IgD-negative memory B cell (primary cell): ENCODE data around the gene IRF4. TPM values are rescaled to one million over a fixed set of nuclear protein-coding genes. Genes with fewer than 3 reads are reported as not detected.

Source experiments
- H3K27ac Mint-ChIP-seq, 3 donors: one replicate each; pipeline ENCODE4 v1.8.0; 2020 to 2022; ENCODE audit warnings: mild to moderate bottlenecking in 3 of 3, mixed read lengths in 3 of 3, moderate library complexity in 1 of 3
- H3K27me3 Mint-ChIP-seq: one replicate; pipeline ENCODE4 v1.8.0; 2021; ENCODE audit warnings: mixed read lengths
- H3K36me3 Mint-ChIP-seq: one replicate; pipeline ENCODE4 v1.8.0; 2020; ENCODE audit warnings: mild to moderate bottlenecking, mixed read lengths
- H3K4me1 Mint-ChIP-seq, 3 donors: one replicate each; pipeline ENCODE4 v1.8.0; 2020 to 2022; ENCODE audit warnings: mixed read lengths in 3 of 3, mild to moderate bottlenecking in 1 of 3
- H3K4me3 Mint-ChIP-seq, 4 donors: one replicate each; pipeline ENCODE4 v1.8.0; 2020 to 2022; ENCODE audit warnings: mild to moderate bottlenecking in 4 of 4, mixed read lengths in 4 of 4, moderate library complexity in 3 of 4
- H3K9me3 Mint-ChIP-seq, 3 donors: one replicate each; pipeline ENCODE4 v1.8.0; 2020 to 2021; ENCODE audit warnings: mixed read lengths in 3 of 3, mild to moderate bottlenecking in 1 of 3
- polyA plus RNA-seq: library from polyadenylated mRNA; unstranded; fragments of 300-500 nt; fragmentation: Illumina TruSeq; gene quantifications from one replicate; pipeline ENCODE4 v1.2.3, GENCODE V29; 2021

The IRF4 gene
- polyA plus RNA-seq: 22.9 TPM

DNA sequence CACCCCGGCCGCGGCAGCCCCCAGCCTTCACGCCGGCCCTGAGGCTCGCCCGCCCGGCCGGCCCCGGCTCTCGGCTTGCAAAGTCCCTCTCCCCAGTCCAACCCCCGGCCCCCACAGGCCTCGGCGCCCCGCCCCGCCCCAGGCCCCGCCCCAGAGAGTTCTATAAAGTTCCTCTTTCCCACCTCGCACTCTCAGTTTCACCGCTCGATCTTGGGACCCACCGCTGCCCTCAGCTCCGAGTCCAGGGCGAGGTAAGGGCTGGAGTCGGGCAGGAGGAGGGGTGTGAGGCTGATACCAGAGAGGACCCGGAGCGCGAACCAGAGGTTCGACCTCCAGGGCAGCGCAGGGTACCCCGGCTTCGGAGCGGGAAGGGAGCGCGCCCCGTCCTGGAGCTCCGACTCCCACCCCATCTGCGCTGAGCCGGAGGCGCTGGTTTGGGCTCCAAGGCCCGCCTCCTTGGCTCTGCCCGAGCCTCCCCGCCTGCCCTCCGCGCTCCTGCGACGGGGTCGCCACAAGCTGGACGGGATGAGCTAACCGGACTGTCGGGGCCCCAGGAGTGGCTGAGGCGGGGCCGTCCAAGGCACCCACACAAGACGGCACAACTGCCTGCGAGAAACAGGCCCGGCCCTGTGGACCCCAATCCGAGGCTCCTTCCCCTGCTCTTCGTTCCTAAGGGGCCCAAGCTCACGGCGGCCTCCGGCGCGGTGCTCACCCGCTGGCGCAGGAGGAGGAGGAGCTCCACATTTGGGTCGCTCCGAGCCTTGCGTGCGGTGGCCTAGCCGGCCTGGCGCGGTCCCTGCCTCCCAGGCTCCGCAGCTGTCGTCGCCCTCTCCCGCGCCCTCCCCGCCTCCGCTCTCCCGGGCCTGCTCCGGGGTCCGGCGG is at the start of gene IRF4:
IRF4 (plus strand) TSS at position 194 of the 882 bp plus-strand sequence. CDS start 1,401 bp downstream, outside the sequence.
- H3K36me3 Mint-ChIP-seq: peaks cover 6% of the 10 kb centered on the region
- peaks cover 25 to 35% (median 32%) of the 10 kb centered on the region in 3 donors for H3K4me1 Mint-ChIP-seq
- H3K27ac Mint-ChIP-seq: peak within 1 kb of the TSS; percentile 90 to 97 (median 97)
- H3K9me3 Mint-ChIP-seq: no peaks in the 10 kb centered on the region
- peak within 1 kb of the TSS; percentile 91 to 99 (median 98) for H3K4me3 Mint-ChIP-seq
- H3K27me3 Mint-ChIP-seq: no peaks in the 10 kb centered on the region

DNA sequence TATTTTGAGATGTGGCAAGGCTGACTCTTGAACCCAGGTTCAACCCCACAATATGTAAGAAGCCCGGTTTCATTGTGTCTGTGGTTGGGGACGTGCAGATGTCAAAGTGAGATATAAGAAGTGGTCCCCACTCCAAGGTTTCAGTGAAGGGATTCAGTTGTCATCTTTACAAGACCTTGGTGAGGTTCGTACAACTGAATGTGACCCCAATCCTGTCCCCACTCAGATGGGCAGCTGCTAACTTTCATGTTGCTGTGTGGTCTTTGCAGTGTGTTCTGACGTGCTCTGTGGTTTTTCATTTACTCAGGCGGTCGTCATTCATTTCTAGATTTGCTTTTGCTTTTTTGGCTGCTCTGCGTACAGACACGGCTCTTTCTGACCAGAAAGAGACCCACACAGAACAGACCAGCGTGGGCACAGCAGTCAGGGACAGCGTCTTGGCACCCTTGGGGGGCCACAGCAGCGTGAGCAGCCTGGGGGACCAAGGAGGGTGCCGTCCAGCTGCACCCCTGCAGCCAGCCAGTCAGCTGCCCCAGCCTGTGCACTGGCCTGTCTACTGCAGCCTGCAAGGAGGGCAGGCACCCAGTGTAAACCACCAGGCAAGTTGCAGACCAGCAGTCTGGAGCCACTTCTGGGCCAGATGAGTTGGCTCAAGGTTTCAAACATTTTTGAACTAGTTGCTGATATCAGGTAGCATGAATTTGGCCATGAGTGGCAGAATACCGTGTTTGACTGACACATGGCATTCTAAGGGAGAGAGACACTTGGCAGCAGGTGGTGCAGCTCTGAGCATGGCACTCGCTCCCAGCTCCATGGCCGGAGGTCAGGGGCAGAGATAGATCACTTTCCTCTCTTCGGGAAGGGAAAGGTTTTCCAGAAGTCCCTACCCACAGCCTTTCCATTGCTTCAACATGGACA is 49.4 kb upstream of the IRF4 start:
- Mint-ChIP-seq H3K4me1 (peaks cover 54 to 84% (median 55%) of the 10 kb centered on the region in 3 donors), H3K27me3 (no peaks in the 10 kb centered on the region), H3K27ac (peak overlapping the region; percentile 88 to 94 (median 94)), H3K4me3 (peak overlapping the region; percentile 41 to 86 (median 66)), H3K9me3 (no peaks in the 10 kb centered on the region), H3K36me3 (peaks cover 13% of the 10 kb centered on the region)

DNA sequence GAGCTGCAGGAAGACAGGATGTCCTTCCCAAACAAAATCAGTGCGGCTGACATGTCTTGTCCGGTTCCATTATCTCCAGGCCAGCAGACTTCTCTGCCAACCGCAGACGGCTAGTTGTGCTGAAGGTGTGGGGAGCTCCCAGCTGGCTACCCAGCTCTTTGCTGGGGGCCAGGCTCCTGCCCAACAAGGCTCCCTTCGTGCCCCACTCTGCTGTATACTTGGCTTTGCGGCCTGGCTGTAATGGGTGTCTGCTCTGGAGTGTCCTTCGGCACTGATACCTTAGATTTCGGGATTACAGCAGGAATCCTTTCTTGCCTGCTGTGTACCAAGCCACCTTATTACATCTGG is 48.7 kb upstream of the IRF4 start:
- H3K27me3 Mint-ChIP-seq: no peaks in the 10 kb centered on the region
- H3K4me3 Mint-ChIP-seq: peak overlapping the region in 1 of 4 donors; percentile 78
- peaks cover 18% of the 10 kb centered on the region for H3K36me3 Mint-ChIP-seq
- H3K4me1 Mint-ChIP-seq: peaks cover 55 to 84% (median 56%) of the 10 kb centered on the region in 3 donors
- peak overlapping the region in 1 of 3 donors; percentile 94 for H3K27ac Mint-ChIP-seq
- no peaks in the 10 kb centered on the region for H3K9me3 Mint-ChIP-seq

DNA sequence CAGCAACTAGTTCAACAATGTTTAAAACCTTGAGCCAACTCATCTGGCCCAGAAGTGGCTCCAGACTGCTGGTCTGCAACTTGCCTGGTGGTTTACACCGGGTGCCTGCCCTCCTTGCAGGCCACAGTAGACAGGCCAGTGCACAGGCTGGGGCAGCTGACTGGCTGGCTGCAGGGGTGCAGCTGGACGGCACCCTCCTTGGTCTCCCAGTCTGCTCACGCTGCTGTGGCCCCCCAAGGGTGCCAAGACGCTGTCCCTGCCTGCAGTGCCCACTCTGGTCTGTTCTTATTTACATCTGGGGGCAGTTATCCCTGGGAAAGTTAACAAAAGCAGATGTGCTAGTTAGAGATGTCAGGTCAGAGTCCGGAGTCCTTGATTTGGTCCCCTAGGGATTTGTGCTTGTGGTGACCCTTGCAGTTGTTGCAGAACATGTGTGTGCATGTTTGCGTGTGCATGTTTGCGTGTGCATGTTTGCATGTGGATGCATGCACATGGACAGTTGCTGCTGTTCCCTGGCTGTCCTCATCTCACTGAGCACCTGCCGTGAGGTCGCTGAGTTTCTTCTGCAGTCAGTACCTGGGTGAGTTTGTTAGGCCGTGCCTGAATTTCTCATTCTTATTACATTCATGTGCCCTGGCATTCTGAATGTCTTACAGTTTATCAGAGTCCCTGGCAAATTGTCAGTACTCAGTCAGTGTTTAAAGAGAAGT is 48.2 kb upstream of the IRF4 start:
- Mint-ChIP-seq H3K9me3 (no peaks in the 10 kb centered on the region), H3K36me3 (peaks cover 18% of the 10 kb centered on the region), H3K27ac (no peak overlapping the region), H3K4me1 (peaks cover 51 to 84% (median 57%) of the 10 kb centered on the region in 3 donors), H3K4me3 (no peak overlapping the region), H3K27me3 (no peaks in the 10 kb centered on the region)

DNA sequence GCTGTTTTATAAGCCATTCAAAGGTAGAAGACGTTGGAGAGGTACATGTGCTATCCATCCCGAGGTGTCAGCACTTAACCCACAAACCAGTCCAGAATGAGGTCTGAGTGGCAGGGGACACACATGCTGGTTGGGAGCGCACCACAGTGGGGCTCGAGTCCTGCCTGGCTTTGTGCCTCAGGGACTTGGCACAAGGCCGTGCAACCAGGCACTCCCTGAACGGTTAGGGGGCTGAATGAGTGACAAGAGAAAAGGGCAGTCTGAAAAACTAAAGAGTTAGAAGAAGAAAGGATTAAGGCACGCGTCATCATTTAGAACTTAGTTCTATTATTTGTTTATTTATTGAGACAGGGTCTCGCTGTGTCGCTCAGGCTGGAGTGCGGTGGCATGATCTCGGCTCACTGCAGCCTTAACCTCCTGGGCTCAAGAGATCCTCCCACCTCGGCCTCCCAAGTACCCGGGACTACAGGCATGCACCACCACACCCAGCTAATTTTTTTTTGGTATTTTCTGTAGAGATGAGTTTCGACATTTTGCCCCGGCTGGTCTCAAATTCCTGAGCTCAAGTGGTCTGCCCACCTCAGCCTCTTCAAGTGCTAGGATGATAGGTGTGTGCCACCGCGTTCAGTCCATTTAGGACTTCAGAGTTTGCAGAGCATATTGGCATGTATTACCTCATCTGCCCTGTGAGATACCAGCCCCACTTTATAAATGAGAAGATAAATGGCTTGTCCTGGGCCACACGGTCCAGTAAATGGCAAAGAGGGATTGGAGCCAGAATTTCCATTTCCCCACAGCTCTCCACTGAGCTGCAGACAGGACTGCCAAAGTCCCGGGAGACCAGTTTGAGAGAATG is 47.4 kb upstream of the IRF4 start:
- Mint-ChIP-seq H3K9me3 (no peaks in the 10 kb centered on the region), H3K27me3 (no peaks in the 10 kb centered on the region), H3K4me3 (no peak overlapping the region), H3K4me1 (peaks cover 44 to 82% (median 54%) of the 10 kb centered on the region in 3 donors), H3K27ac (peak overlapping the region in 1 of 3 donors; percentile 8), H3K36me3 (peaks cover 22% of the 10 kb centered on the region)

DNA sequence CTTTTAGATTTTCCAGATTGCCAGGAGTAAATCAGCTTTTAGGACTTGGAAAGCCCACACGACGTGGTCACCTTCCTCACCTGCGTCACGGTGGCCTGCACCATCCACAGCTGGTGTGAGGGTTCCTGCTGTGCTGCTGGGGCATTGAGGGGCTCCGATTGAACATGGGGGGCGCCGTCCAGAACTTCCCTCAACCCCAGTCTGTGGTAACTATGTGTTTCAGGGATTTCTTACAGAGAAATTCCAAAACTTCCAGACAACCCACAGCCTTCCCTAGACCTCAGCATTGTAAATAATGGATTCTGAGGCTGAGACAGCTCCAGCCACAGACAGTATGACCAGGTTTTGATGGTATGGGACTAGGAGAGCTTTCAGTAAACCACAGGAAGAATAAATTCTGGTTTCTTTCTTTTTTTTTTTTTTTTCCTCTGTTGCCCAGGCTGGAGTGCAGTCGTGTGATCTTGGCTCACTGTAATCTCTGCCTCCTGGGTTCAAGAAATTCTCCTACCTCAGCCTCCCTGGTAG is 46.7 kb upstream of the IRF4 start:
- Mint-ChIP-seq H3K4me3 (no peak overlapping the region), H3K27me3 (no peaks in the 10 kb centered on the region), H3K9me3 (no peaks in the 10 kb centered on the region), H3K4me1 (peaks cover 41 to 84% (median 55%) of the 10 kb centered on the region in 3 donors), H3K36me3 (peaks cover 22% of the 10 kb centered on the region), H3K27ac (peak overlapping the region in 1 of 3 donors; percentile 8)

DNA sequence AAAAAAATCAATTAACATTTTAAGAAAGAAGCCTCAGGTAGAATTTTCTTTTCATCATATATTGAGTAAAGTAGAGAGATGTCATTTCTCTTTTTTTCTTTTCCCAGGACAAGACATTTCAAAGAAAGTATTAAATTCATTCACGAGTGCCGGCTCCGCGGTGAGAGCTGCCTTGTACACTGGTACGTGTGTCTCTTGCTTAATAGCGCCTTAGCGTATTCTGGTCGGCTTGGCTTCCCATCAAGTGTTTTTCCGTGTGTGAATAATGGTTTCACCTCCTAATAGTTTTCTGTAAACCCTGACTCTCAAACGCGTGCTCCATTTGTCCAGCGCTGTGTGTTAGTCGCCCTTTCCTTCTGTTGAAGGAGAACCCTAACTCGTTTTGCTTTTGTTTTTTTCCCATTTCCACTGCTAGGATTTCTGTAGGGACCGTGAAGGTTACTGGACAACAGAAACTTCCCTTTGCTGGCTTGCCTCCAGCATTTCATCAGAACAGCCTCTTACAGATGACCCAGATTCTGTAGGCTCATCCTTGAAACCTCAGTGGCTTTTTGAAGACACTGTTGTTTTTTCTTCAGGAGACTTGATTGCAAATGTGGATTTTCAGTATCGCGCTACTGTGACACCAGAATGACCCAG is 45.7 kb upstream of the IRF4 start:
- peaks cover 35 to 80% (median 52%) of the 10 kb centered on the region in 3 donors for H3K4me1 Mint-ChIP-seq

DNA sequence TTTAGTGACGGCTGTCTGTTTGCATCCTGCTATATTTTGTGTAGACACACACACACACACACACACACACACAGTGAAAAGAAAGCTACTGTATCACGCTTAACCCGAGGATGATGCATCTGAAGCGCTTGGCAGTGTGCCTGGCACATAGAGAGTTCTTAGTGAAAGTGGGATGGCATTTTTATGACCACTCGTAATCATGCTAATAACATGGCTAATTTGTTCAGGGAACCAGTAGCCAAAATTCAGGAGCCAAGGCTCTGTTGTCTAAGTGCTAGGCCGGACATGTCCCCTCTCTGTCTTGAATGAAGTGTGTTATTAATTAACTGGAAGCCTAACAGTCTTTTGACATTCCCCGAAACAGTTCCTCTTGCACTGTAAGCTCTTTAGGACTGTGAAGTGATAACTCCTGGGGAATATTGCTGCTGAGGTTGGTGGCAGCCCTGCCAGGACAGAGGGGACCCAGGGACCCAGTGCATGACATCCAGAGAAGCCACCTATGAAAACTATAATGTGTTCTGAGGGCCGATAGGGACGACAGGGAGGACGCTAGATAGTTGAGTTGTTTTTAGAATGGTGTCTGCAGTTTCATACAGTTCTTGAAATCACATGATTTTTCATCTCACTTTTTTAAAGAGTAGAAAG is 45.0 kb upstream of the IRF4 start:
- Mint-ChIP-seq H3K27ac (peak overlapping the region; percentile 50 to 93 (median 92)), H3K27me3 (no peaks in the 10 kb centered on the region), H3K36me3 (peaks cover 27% of the 10 kb centered on the region), H3K4me1 (peaks cover 29 to 78% (median 46%) of the 10 kb centered on the region in 3 donors), H3K4me3 (peak overlapping the region in 2 of 4 donors; percentile 79 to 88), H3K9me3 (peaks cover 0 to 2% (median 0%) of the 10 kb centered on the region in 3 donors)

More for the DNA sequence above, 45.7 kb upstream of the IRF4 start:
- Mint-ChIP-seq H3K9me3 (peaks cover 0 to 2% (median 0%) of the 10 kb centered on the region in 3 donors), H3K4me3 (no peak overlapping the region), H3K27me3 (no peaks in the 10 kb centered on the region), H3K36me3 (peaks cover 24% of the 10 kb centered on the region), H3K27ac (peak overlapping the region; percentile 50 to 93 (median 53))

DNA sequence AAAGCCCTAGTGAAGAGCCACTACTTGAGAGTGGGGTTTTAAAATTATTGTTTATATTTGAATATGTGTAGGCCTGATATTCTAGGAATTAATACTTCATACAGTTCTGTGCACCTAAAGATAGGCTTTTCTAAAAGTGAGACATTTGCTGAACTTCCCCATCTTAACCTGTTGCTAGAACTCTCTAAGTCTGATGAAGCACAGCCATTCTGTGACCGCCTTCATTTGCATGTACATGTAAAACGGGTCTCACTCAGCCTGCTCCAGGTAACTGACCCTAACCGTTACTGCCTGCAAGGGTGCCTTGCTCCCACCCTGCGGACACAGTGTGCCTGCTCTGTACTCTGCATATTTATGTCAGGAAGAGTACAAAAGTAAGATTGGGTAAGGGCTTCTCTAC is 44.3 kb upstream of the IRF4 start:
- Mint-ChIP-seq H3K27me3 (no peaks in the 10 kb centered on the region), H3K4me1 (peaks cover 22 to 70% (median 39%) of the 10 kb centered on the region in 3 donors), H3K9me3 (peaks cover 0 to 2% (median 0%) of the 10 kb centered on the region in 3 donors), H3K27ac (peak overlapping the region; percentile 50 to 93 (median 92)), H3K36me3 (peaks cover 29% of the 10 kb centered on the region), H3K4me3 (peak overlapping the region; percentile 22 to 88 (median 71))

DNA sequence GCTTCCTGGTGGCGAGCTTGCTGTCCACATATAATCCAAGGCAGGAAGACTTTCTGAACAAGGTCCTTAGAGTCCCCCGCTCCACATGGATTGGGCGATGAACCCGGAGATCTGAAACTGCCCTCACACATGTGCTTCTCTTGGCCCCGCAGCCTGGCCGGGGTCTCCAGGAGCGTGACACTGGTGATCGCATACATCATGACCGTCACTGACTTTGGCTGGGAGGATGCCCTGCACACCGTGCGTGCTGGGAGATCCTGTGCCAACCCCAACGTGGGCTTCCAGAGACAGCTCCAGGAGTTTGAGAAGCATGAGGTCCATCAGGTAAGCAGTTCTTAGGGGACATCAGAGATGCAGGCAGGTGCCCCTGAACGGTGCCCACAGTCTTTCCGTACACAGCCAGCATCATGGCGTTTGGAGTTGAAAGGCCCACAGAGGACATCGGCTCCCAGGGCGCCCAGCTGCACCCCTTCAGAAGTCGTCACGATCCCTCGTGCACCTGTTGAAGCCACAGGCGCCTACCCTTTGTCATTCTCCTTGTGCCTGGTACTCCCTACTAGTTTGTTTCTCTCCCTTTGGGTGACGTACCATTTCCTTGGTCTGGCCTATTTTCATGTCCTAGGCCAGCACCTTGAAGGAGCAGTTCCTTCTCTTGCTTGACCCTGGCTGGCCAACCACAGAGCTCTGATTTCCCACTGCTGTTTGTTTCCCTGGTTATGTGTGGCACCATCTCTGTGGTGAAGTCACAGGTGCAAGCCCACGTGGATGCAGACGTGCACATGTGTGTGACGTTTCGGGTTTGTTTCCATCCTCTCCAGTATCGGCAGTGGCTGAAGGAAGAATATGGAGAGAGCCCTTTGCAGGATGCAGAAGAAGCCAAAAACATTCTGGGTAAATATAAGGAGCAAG is 43.3 kb upstream of the IRF4 start:
- H3K27ac Mint-ChIP-seq: peak overlapping the region; percentile 50 to 93 (median 92)
- peaks cover 0 to 2% (median 0%) of the 10 kb centered on the region in 3 donors for H3K9me3 Mint-ChIP-seq
- H3K36me3 Mint-ChIP-seq: peaks cover 31% of the 10 kb centered on the region
- peak overlapping the region in 2 of 4 donors; percentile 87 to 88 for H3K4me3 Mint-ChIP-seq
- peaks cover 21 to 65% (median 35%) of the 10 kb centered on the region in 3 donors for H3K4me1 Mint-ChIP-seq
- H3K27me3 Mint-ChIP-seq: no peaks in the 10 kb centered on the region

DNA sequence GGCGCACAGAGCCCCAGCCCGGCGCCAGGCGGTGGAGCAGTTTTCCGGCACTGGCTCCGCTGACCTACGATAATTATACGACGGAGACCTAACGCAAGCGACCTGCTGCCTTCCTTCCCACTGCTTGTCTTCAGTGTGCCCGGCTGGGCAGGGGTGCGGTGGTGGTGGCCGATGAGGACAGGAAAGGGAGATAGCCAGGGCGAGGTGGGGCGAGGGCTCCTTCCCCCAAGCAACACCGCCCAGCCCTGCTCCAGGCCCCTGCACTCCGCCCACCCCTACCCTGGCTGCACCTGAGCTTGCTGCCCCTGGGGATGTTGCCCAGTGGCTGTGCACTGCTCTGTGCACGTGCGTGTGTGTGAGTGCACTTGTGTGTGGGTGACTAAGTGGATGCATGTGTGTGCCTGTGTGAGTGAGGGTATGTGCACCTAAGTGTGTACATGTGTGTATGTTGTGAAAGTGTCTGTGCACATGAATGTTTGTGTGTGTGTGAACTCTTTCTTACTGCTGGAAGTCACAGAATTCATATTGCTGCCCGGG is 42.6 kb upstream of the IRF4 start:
- Mint-ChIP-seq H3K4me1 (peaks cover 21 to 61% (median 38%) of the 10 kb centered on the region in 3 donors), H3K9me3 (peaks cover 0 to 2% (median 0%) of the 10 kb centered on the region in 3 donors), H3K4me3 (peak overlapping the region in 2 of 4 donors; percentile 1 to 70), H3K27ac (no peak overlapping the region), H3K36me3 (peaks cover 29% of the 10 kb centered on the region), H3K27me3 (no peaks in the 10 kb centered on the region)
